ENCODE results near the gene TSHR. TPM values are rescaled to one million over a fixed set of nuclear protein-coding genes. Genes with fewer than 3 reads are reported as not detected.
"Not testable (repeated sequence)": the region's sequence is repeated elsewhere in the genome, so short reads cannot be mapped to it uniquely, and the experiment has no call there.

TSHR gene
- total RNA-seq, 2 donors from 2014 or later: 0.58 TPM; not detected in 1

- Histone ChIP-seq H3K27me3 (ENCODE audit: control insufficient read depth, insufficient read depth, low read length, poor library complexity, severe bottlenecking) (peaks cover 33% of the 10 kb centered on the region), H3K4me1 (ENCODE audit: control insufficient read depth, insufficient read depth, low read length) (no peaks in the 10 kb centered on the region), H3K27ac (ENCODE audit: low read depth, low read length) (no peak overlapping the region), H3K4me3 (ENCODE audit: low read length) (no peak overlapping the region), H3K36me3 (ENCODE audit: control insufficient read depth, insufficient read depth, low read length) (no peaks in the 10 kb centered on the region), H3K9me3 (ENCODE audit: control insufficient read depth, low read length) (no peaks in the 10 kb centered on the region), H3K9ac (ENCODE audit: extremely low read depth, low read length, poor library complexity, severe bottlenecking) (no peak overlapping the region)
- Mint-ChIP-seq H3K9me3 (no peaks in the 10 kb centered on the region), H3K27ac (no peak overlapping the region), H3K27me3 (ENCODE audit: insufficient read depth) (peaks cover 35% of the 10 kb centered on the region), H3K36me3 (ENCODE audit: low read depth) (no peaks in the 10 kb centered on the region), H3K4me3 (no peak overlapping the region), H3K4me1 (no peaks in the 10 kb centered on the region)
- 85% methylated on average over 1 of the region's 1 CpG; no CpG with 5 or more reads in 1 of the 2 experiments for WGBS, 2 experiments (ENCODE audit: insufficient coverage in 1 of 2, insufficient read length in 1 of 2)
- TF ChIP-seq CTCF (conservative IDR thresholded peaks at IDR 0.05): no peak
- DNase-seq: no peak
Observed at GRCh38 chr14:80948291-80948690, 7.1 kb upstream of the TSHR start.

- Histone ChIP-seq H3K4me1 (ENCODE audit: control insufficient read depth, insufficient read depth, low read length) (no peaks in the 10 kb centered on the region), H3K27me3 (ENCODE audit: control insufficient read depth, insufficient read depth, low read length, poor library complexity, severe bottlenecking) (peaks cover 38% of the 10 kb centered on the region), H3K9me3 (ENCODE audit: control insufficient read depth, low read length) (no peaks in the 10 kb centered on the region), H3K36me3 (ENCODE audit: control insufficient read depth, insufficient read depth, low read length) (no peaks in the 10 kb centered on the region), H3K9ac (ENCODE audit: extremely low read depth, low read length, poor library complexity, severe bottlenecking) (no peak overlapping the region), H3K27ac (ENCODE audit: low read depth, low read length) (no peak overlapping the region), H3K4me3 (ENCODE audit: low read length) (no peak overlapping the region)
- Mint-ChIP-seq H3K36me3 (ENCODE audit: low read depth) (no peaks in the 10 kb centered on the region), H3K9me3 (no peaks in the 10 kb centered on the region), H3K27ac (no peak overlapping the region), H3K4me1 (peaks cover 3% of the 10 kb centered on the region), H3K4me3 (no peak overlapping the region), H3K27me3 (ENCODE audit: insufficient read depth) (peaks cover 48% of the 10 kb centered on the region)
- WGBS, 2 experiments (ENCODE audit: insufficient coverage in 1 of 2, insufficient read length in 1 of 2): 93% methylated on average over 3 of the region's 4 CpGs; no CpG with 5 or more reads in 1 of the 2 experiments
- no peak for TF ChIP-seq CTCF (conservative IDR thresholded peaks at IDR 0.05)
- DNase-seq: no peak
Observed at GRCh38 chr14:80951491-80951890, 3.9 kb upstream of the TSHR start.

- not testable (repeated sequence) for H3K4me1 ChIP-seq (ENCODE audit: control insufficient read depth, insufficient read depth, low read length)
Observed at GRCh38 chr14:80953211-80953610, 2.2 kb upstream of the TSHR start.

More at GRCh38 chr14:80953211-80953610, 2.2 kb upstream of the TSHR start:
- not testable (repeated sequence) for H3K9me3 Mint-ChIP-seq; H3K4me3 Mint-ChIP-seq; H3K4me1 Mint-ChIP-seq; H3K27ac Mint-ChIP-seq; H3K27ac ChIP-seq (ENCODE audit: low read depth, low read length); DNase-seq; H3K36me3 Mint-ChIP-seq (ENCODE audit: low read depth); H3K9ac ChIP-seq (ENCODE audit: extremely low read depth, low read length, poor library complexity, severe bottlenecking); H3K9me3 ChIP-seq (ENCODE audit: control insufficient read depth, low read length); H3K4me3 ChIP-seq (ENCODE audit: low read length); H3K36me3 ChIP-seq (ENCODE audit: control insufficient read depth, insufficient read depth, low read length)
- peaks cover 36% of the 10 kb centered on the region for H3K27me3 ChIP-seq (ENCODE audit: control insufficient read depth, insufficient read depth, low read length, poor library complexity, severe bottlenecking)
- WGBS, 2 experiments (ENCODE audit: insufficient coverage in 1 of 2, insufficient read length in 1 of 2): 92 to 94% methylated on average over 13 to 18 of the region's 18 CpGs
- H3K27me3 Mint-ChIP-seq (ENCODE audit: insufficient read depth): peaks cover 50% of the 10 kb centered on the region

All from endodermal cell (in vitro differentiated cells).